Fibroblast of lung (primary cell): ENCODE results near the gene CLPTM1L. TPM values are rescaled to one million over a fixed set of nuclear protein-coding genes. Genes with fewer than 3 reads are reported as not detected.

Experiments
- DNase-seq, 2 donors: peaks; one replicate each; pipeline versions ENCODE4 v3.0.0 to v3.0.0-alpha.2; 2010; ENCODE audit warnings: low read depth in 2 of 2
- H2AFZ ChIP-seq: 2 replicates; pipeline ENCODE4 v1.5.1; 2012; ENCODE audit warnings: low read length, control low read depth, inconsistent platforms
- H3K27ac ChIP-seq: 2 replicates; pipeline ENCODE4 v1.5.1; 2011; ENCODE audit warnings: low read length, control low read depth; ENCODE audit not compliant: insufficient read depth
- H3K27me3 ChIP-seq: 2 replicates; pipeline ENCODE4 v1.5.1; 2011; ENCODE audit warnings: mild to moderate bottlenecking, low read length; ENCODE audit not compliant: control insufficient read depth, insufficient read depth
- H3K36me3 ChIP-seq: 2 replicates; pipeline ENCODE4 v1.5.1; 2011; ENCODE audit warnings: low read length; ENCODE audit not compliant: control insufficient read depth, insufficient read depth
- H3K4me1 ChIP-seq: 2 replicates; pipeline ENCODE4 v1.5.1; 2011; ENCODE audit warnings: low read length; ENCODE audit not compliant: control insufficient read depth, insufficient read depth; ENCODE audit errors: extremely low read depth
- H3K4me2 ChIP-seq: 2 replicates; pipeline ENCODE4 v1.5.1; 2011; ENCODE audit warnings: low read length, control low read depth; ENCODE audit not compliant: insufficient read depth; ENCODE audit errors: extremely low read depth
- H3K4me3 ChIP-seq, 4 experiments: fragments of 200-600 bp in 1 of 4; sonication (generic) in 1 of 4; replicated peaks in 1 of 4; 2 replicates each; pipeline ENCODE4 v1.5.1; 2011 to 2016; ENCODE audit warnings: low read length in 4 of 4, low read depth in 3 of 4, mild to moderate bottlenecking in 3 of 4, control low read depth in 2 of 4, inconsistent platforms in 1 of 4, mixed read lengths in 1 of 4; ENCODE audit not compliant: insufficient read depth in 1 of 4; ENCODE audit errors: control extremely low read depth in 1 of 4
- H3K79me2 ChIP-seq: 2 replicates; pipeline ENCODE4 v1.5.1; 2012; ENCODE audit warnings: mild to moderate bottlenecking, low read length, inconsistent platforms; ENCODE audit not compliant: control insufficient read depth, insufficient read depth
- H3K9ac ChIP-seq: 2 replicates; pipeline ENCODE4 v1.5.1; 2011; ENCODE audit warnings: mild to moderate bottlenecking, low read length, control low read depth; ENCODE audit not compliant: insufficient read depth
- H3K9me3 ChIP-seq: 2 replicates; pipeline ENCODE4 v1.5.1; 2012; ENCODE audit warnings: low read depth, low read length; ENCODE audit not compliant: control insufficient read depth, insufficient read depth
- H4K20me1 ChIP-seq: 2 replicates; pipeline ENCODE4 v1.5.1; 2011; ENCODE audit warnings: low read length; ENCODE audit not compliant: control insufficient read depth, insufficient read depth; ENCODE audit errors: extremely low read depth
- CTCF ChIP-seq, 2 donors: IDR thresholded peaks in 1 of 2; conservative IDR thresholded peaks in 1 of 2; 1 replicate in 1 of 2; 2 replicates in 1 of 2; pipeline ENCODE4 v1.5.1; 2011 to 2012; ENCODE audit warnings: low read length in 2 of 2, control low read depth in 1 of 2, inconsistent platforms in 1 of 2, low read depth in 1 of 2, mild to moderate bottlenecking in 1 of 2
- EZH2 ChIP-seq: IDR thresholded peaks from 2 replicates; pipeline ENCODE4 v1.5.1; 2012; ENCODE audit warnings: low read length, control low read depth, mild to moderate bottlenecking; ENCODE audit errors: missing control alignments
- polyA plus RNA-seq, 2 donors: library from polyadenylated mRNA; depleted of rRNA in 1 of 2; stranded (reverse) in 1 of 2; unstranded in 1 of 2; fragments of >200 nt; gene quantifications; 2 replicates each; pipeline ENCODE4 v1.2.1, GENCODE V29; 2011 to 2012; ENCODE audit warnings: missing spikeins in 1 of 2
- total RNA-seq: library from RNA; depleted of rRNA; stranded (reverse); fragments of >200 nt; gene quantifications from 2 replicates; pipeline ENCODE4 v1.2.1, GENCODE V29; 2014

Gene CLPTM1L
- total and polyA plus RNA-seq, 2 donors (not counting 1 experiment from before 2014, with no cell fraction given), result 89.3 to 215 TPM

- Histone ChIP-seq H3K27ac (no peak overlapping the region), H4K20me1 (no peaks in the 10 kb centered on the region), H3K4me2 (no peak overlapping the region), H3K4me3 (no peak overlapping the region), H3K79me2 (no peaks in the 10 kb centered on the region), H2AFZ (no peak overlapping the region), H3K9ac (no peak overlapping the region), H3K27me3 (no peaks in the 10 kb centered on the region), H3K36me3 (no peaks in the 10 kb centered on the region), H3K4me1 (no peaks in the 10 kb centered on the region), H3K9me3 (no peaks in the 10 kb centered on the region)
- no peak for DNase-seq
- no peak for TF ChIP-seq CTCF (conservative IDR thresholded peaks at IDR 0.05 in 1 of 2, IDR thresholded peaks at IDR 0.05 in 1 of 2; ENCODE audit: low read depth in 1 of 2, low read length in 2 of 2)
- TF ChIP-seq EZH2, result no peak
These were observed 63.6 kb downstream of the CLPTM1L start for GRCh38 chr5:1281038-1281882.

GRCh38 chr5:1280177-1281037 is 64.5 kb downstream of the CLPTM1L start:
- Histone ChIP-seq H3K9ac (no peak overlapping the region), H4K20me1 (no peaks in the 10 kb centered on the region), H3K4me2 (no peak overlapping the region), H3K4me3 (no peak overlapping the region), H3K4me1 (no peaks in the 10 kb centered on the region), H3K9me3 (no peaks in the 10 kb centered on the region), H3K27me3 (no peaks in the 10 kb centered on the region), H3K27ac (no peak overlapping the region), H2AFZ (no peak overlapping the region), H3K36me3 (no peaks in the 10 kb centered on the region), H3K79me2 (no peaks in the 10 kb centered on the region)
- DNase-seq, result no peak
- TF ChIP-seq EZH2 (no peak), CTCF (conservative IDR thresholded peaks at IDR 0.05 in 1 of 2, IDR thresholded peaks at IDR 0.05 in 1 of 2; ENCODE audit: low read depth in 1 of 2, low read length in 2 of 2) (no peak)

GRCh38 chr5:1279443-1280151 is 65.3 kb downstream of the CLPTM1L start:
- no peaks in the 10 kb centered on the region for H3K36me3 ChIP-seq
- H2AFZ ChIP-seq, result no peak overlapping the region
- H3K9me3 ChIP-seq, result no peaks in the 10 kb centered on the region
- no peaks in the 10 kb centered on the region for H4K20me1 ChIP-seq
- H3K27me3 ChIP-seq, result no peaks in the 10 kb centered on the region
- no peak overlapping the region for H3K4me2 ChIP-seq
- no peak overlapping the region for H3K27ac ChIP-seq
- no peaks in the 10 kb centered on the region for H3K4me1 ChIP-seq
- no peak for TF ChIP-seq CTCF (conservative IDR thresholded peaks at IDR 0.05 in 1 of 2, IDR thresholded peaks at IDR 0.05 in 1 of 2; ENCODE audit: low read depth in 1 of 2, low read length in 2 of 2)
- TF ChIP-seq EZH2, result no peak
- no peaks in the 10 kb centered on the region for H3K79me2 ChIP-seq
- no peak overlapping the region for H3K9ac ChIP-seq
- H3K4me3 ChIP-seq, result no peak overlapping the region
- no peak for DNase-seq
